ENCODE data around the gene IQCK.

DNA sequence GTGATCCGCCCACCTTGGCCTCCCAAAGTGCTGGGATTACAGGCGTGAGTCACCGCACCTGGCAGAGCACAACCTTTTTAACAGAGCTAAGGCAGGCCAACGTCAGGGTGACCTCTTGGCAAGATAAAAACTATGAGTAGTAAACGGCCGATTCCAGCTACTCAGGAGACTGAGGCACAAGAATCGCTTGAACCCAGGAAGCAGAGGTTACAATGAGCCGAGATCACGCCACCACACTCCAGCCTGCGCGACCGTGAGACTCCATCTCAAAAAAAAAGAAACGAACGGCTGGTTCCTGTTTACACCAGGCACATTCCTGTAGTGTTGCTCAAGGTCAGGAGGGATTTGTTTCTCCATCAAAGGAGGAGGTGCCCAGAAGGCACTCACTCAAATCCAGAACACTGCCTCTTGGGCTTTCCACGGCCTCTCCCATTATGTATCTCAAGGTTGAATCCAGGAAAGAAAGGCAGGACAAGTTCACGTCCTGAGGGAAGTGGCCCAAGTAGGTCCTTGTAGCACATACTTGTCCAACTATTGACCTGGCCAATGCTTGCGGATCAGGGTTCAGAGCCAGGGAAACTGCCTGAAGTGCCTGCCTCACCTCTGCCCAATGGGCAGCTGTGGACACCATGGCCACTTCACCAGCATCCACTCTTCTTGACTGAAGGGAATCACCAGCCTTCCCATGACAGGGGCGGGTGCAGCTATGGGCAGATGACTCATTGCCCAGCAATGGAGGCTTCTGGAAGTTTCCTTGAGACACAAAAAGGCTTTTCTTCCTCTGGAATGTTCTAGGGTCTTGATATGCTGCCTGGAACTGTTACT lies 13.5 kb upstream of the IQCK start:
- TF ChIP-seq BHLHE40 (IDR thresholded peaks at IDR 0.05; ENCODE audit: borderline replicate concordance) (no peak), SP1 (IDR thresholded peaks at IDR 0.05) (no peak), ELF4 (IDR thresholded peaks at IDR 0.05) (no peak), FOXK2 (IDR thresholded peaks at IDR 0.05) (no peak), FOXM1 (IDR thresholded peaks at IDR 0.05; ENCODE audit: borderline replicate concordance) (no peak), NFRKB (IDR thresholded peaks at IDR 0.05) (no peak), FOXA1 (IDR thresholded peaks at IDR 0.05) (no peak), SUZ12 (IDR thresholded peaks at IDR 0.05) (no peak), CTBP1 (IDR thresholded peaks at IDR 0.05; ENCODE audit: borderline replicate concordance) (no peak), LEF1 (IDR thresholded peaks at IDR 0.05; ENCODE audit: borderline replicate concordance) (no peak), TARDBP (IDR thresholded peaks at IDR 0.05) (no peak), L3MBTL2 (conservative IDR thresholded peaks at IDR 0.05) (no peak), HDGF (IDR thresholded peaks at IDR 0.05; ENCODE audit: borderline replicate concordance) (no peak)
- TF ChIP-seq, protein P1, sequence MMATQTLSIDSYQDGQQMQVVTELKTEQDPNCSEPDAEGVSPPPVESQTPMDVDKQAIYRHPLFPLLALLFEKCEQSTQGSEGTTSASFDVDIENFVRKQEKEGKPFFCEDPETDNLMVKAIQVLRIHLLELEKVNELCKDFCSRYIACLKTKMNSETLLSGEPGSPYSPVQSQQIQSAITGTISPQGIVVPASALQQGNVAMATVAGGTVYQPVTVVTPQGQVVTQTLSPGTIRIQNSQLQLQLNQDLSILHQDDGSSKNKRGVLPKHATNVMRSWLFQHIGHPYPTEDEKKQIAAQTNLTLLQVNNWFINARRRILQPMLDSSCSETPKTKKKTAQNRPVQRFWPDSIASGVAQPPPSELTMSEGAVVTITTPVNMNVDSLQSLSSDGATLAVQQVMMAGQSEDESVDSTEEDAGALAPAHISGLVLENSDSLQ (IDR thresholded peaks at IDR 0.05): no peak
